MG63 (cell line): ENCODE results near the gene REPS1. TPM values are rescaled to one million over a fixed set of nuclear protein-coding genes. Genes with fewer than 3 reads are reported as not detected.

Experiments
- DNase-seq: peaks from one replicate; pipeline ENCODE4 v3.0.0-alpha.2; 2020
- H3K27me3 ChIP-seq: fragments of 250-450 bp; sonication (Bioruptor Pico); 2 replicates; pipeline ENCODE4 v1.5.1; 2020; ENCODE audit warnings: mild to moderate bottlenecking, moderate library complexity
- H3K36me3 ChIP-seq: fragments of 250-450 bp; sonication (Bioruptor Pico); 2 replicates; pipeline ENCODE4 v1.5.1; 2020; ENCODE audit warnings: mild to moderate bottlenecking, moderate library complexity
- H3K4me3 ChIP-seq: fragments of 250-450 bp; sonication (Bioruptor Pico); 2 replicates; pipeline ENCODE4 v1.5.1; 2020; ENCODE audit warnings: mild to moderate bottlenecking, moderate library complexity
- H3K9me3 ChIP-seq: fragments of 250-450 bp; sonication (Bioruptor Pico); 2 replicates; pipeline ENCODE4 v1.5.1; 2020; ENCODE audit warnings: mild to moderate bottlenecking, moderate library complexity
- total RNA-seq: library from RNA; depleted of rRNA; stranded (reverse); fragments of >200 nt; shearing (Covaris generic); gene quantifications from 2 replicates; pipeline ENCODE4 v1.2.3, GENCODE V29; 2014; ENCODE audit warnings: low replicate concordance; rRNA removed

The REPS1 gene
- total RNA-seq, 1 experiment from 2014 or later: 19.9 TPM

DNA sequence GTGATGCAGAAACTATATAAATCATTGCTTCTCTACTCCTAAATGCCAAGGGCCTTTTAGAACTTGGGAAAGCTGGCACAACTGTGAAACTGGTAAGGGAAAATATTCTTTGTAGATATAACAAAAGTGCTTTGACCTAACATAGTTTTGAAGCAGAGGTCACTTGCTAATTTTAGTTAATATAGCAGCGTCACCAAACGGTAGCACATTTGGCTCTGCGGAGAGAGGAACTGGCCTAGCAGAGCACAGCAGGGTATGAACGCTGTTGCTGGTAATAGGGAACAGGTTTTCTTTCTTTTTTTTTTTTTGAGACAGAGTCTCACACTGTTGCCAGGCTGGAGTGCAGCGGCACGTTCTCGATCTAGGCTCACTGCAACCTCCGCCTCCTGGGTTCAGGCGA, 124.7 kb downstream of the REPS1 start:
- Histone ChIP-seq H3K27me3 (no peaks in the 10 kb centered on the region), H3K36me3 (no peaks in the 10 kb centered on the region), H3K4me3 (no peak overlapping the region), H3K9me3 (no peaks in the 10 kb centered on the region)
- DNase-seq: no peak

- Histone ChIP-seq H3K4me3 (no peak overlapping the region), H3K36me3 (no peaks in the 10 kb centered on the region), H3K9me3 (no peaks in the 10 kb centered on the region), H3K27me3 (no peaks in the 10 kb centered on the region)
- DNase-seq: no peak
Observed at GRCh38 chr6:138862456-138862855, 125.6 kb downstream of the REPS1 start.

- no peak for DNase-seq
- Histone ChIP-seq H3K36me3 (no peaks in the 10 kb centered on the region), H3K27me3 (no peaks in the 10 kb centered on the region; the same call in 1 of the 2 replicates), H3K9me3 (no peaks in the 10 kb centered on the region), H3K4me3 (no peak overlapping the region)
Observed at GRCh38 chr6:138857775-138858174, 130.3 kb downstream of the REPS1 start.

GRCh38 chr6:138856654-138857053, 131.4 kb downstream of the REPS1 start:
- Histone ChIP-seq H3K27me3 (no peaks in the 10 kb centered on the region; the same call in 1 of the 2 replicates), H3K9me3 (no peaks in the 10 kb centered on the region), H3K36me3 (no peaks in the 10 kb centered on the region), H3K4me3 (no peak overlapping the region)
- no peak for DNase-seq

Other genes with a start within 250 kb of the REPS1 start
- gene CCDC28A, start 214.5 kb downstream of the REPS1 start, total RNA-seq: 15.3 and 30.8 TPM in 2 replicates
- not detected in 2 replicates for gene ECT2L, start 192.2 kb downstream of the REPS1 start, total RNA-seq
- gene ABRACL, start 40.5 kb upstream of the REPS1 start, total RNA-seq: 25.9 and 38.0 TPM in 2 replicates
- gene HECA, start 146.8 kb upstream of the REPS1 start, total RNA-seq: 4.0 and 4.8 TPM in 2 replicates